PC-3 (cell line): Measurements from ENCODE around the gene FA2H. TPM values are rescaled to one million over a fixed set of nuclear protein-coding genes. Genes with fewer than 3 reads are reported as not detected.

ENCODE experiments used
- ATAC-seq: fragments of 200-7000 bp; cut with Tn5 transposase; 2 replicates; pipeline ENCODE4 v1.9.1; 2020; ENCODE audit warnings: mild to moderate bottlenecking, moderate library complexity
- BruUV-seq: library from RNA; stranded (reverse); fragments of 400-500 nt; replicated peaks from 2 replicates; lab custom pipeline; 2021; lab: Mats Ljungman, UMichigan
- CTCF ChIA-PET: fragments of 300-600 bp; sonication (Branson Sonifier 250); formaldehyde crosslinking; loops from one replicate; lab custom pipeline; 2022; ENCODE audit warnings: antibody characterized with exemption; lab: Charles Lee
- POLR2A ChIA-PET: fragments of 300-600 bp; sonication (Branson Sonifier 250); formaldehyde crosslinking; loops from one replicate; lab custom pipeline; 2022; ENCODE audit warnings: antibody characterized with exemption; ENCODE audit not compliant: unreplicated experiment; lab: Charles Lee
- DNase-seq: peaks from one replicate; pipeline ENCODE4 v3.0.0-alpha.2; 2015
- H2AFZ ChIP-seq: fragments of 300-600 bp; sonication (generic); 2 replicates; pipeline ENCODE4 v1.6.0; 2016; ENCODE audit warnings: antibody characterized with exemption, low read length
- H3F3A ChIP-seq: fragments of 300-600 bp; sonication (generic); one replicate; pipeline ENCODE4 v1.6.0; 2017; ENCODE audit warnings: antibody characterized with exemption, low read length, control low read depth, mild to moderate bottlenecking; ENCODE audit not compliant: unreplicated experiment
- H3K27ac ChIP-seq: fragments of 300-600 bp; sonication (generic); 2 replicates; pipeline ENCODE4 v1.5.1; 2016; ENCODE audit warnings: mild to moderate bottlenecking, low read length
- H3K27me3 ChIP-seq: fragments of 300-600 bp; sonication (generic); 2 replicates; pipeline ENCODE4 v1.6.1; 2016; ENCODE audit warnings: low read length, mixed read lengths
- H3K36me3 ChIP-seq: fragments of 300-600 bp; sonication (generic); 2 replicates; pipeline ENCODE4 v1.6.1; 2016; ENCODE audit warnings: low read depth, mixed run types, low read length, mixed read lengths
- H3K4me1 ChIP-seq: fragments of 300-600 bp; sonication (generic); 2 replicates; pipeline ENCODE4 v1.5.1; 2016; ENCODE audit warnings: low read length; ENCODE audit not compliant: insufficient read depth
- H3K4me2 ChIP-seq: fragments of 300-600 bp; sonication (generic); 2 replicates; pipeline ENCODE4 v1.6.0; 2016; ENCODE audit warnings: low read length
- H3K4me3 ChIP-seq: fragments of 300-600 bp; sonication (generic); 2 replicates; pipeline ENCODE4 v1.5.1; 2016; ENCODE audit warnings: mild to moderate bottlenecking, low read length, mixed read lengths
- H3K79me2 ChIP-seq: fragments of 300-600 bp; sonication (generic); 2 replicates; pipeline ENCODE4 v1.6.1; 2017; ENCODE audit warnings: low read length, mixed read lengths
- H3K9ac ChIP-seq: fragments of 300-600 bp; sonication (generic); 2 replicates; pipeline ENCODE4 v1.6.0; 2016; ENCODE audit warnings: mild to moderate bottlenecking, low read length
- H3K9me2 ChIP-seq: fragments of 300-600 bp; sonication (generic); replicated peaks from 2 replicates; pipeline ENCODE4 v1.6.1; 2016; ENCODE audit warnings: mixed run types, low read length, mixed read lengths
- H3K9me3 ChIP-seq: fragments of 300-600 bp; sonication (generic); 2 replicates; pipeline ENCODE4 v1.6.1; 2016; ENCODE audit warnings: low read length, mixed read lengths
- H4K20me1 ChIP-seq: fragments of 300-600 bp; sonication (generic); 2 replicates; pipeline ENCODE4 v1.6.1; 2016; ENCODE audit warnings: low read length, mixed read lengths
- EZH2 ChIP-seq: fragments of 300-600 bp; sonication (generic); IDR thresholded peaks from one replicate; pipeline ENCODE4 v1.6.1; 2017; ENCODE audit warnings: antibody characterized with exemption, mild to moderate bottlenecking, low read length; ENCODE audit not compliant: unreplicated experiment
- EZH2phosphoT487 ChIP-seq: fragments of 300-600 bp; sonication (generic); IDR thresholded peaks from 2 replicates; pipeline ENCODE4 v1.6.1; 2018; ENCODE audit warnings: mild to moderate bottlenecking, antibody characterized with exemption, low read length, borderline replicate concordance
- intact Hi-C: fragments of 100-400 bp; cut with micrococcal nuclease; formaldehyde crosslinking; loops from 2 replicates; pipeline ENCODE4 v1.9.0; 2023
- total RNA-seq: library from RNA; depleted of rRNA; stranded (reverse); fragments of >200 nt; gene quantifications from 2 replicates; pipeline ENCODE4 v1.2.3, GENCODE V29; 2014
- TF ChIP-seq, protein P1 (sequence below): fragments of 300-600 bp; sonication (generic); conservative IDR thresholded peaks from 2 replicates; pipeline ENCODE4 v1.5.1; 2017; ENCODE audit warnings: antibody characterized with exemption, low read depth, mild to moderate bottlenecking, low read length

FA2H gene
- total RNA-seq, 1 experiment from 2014 or later, result 3.9 TPM

DNA sequence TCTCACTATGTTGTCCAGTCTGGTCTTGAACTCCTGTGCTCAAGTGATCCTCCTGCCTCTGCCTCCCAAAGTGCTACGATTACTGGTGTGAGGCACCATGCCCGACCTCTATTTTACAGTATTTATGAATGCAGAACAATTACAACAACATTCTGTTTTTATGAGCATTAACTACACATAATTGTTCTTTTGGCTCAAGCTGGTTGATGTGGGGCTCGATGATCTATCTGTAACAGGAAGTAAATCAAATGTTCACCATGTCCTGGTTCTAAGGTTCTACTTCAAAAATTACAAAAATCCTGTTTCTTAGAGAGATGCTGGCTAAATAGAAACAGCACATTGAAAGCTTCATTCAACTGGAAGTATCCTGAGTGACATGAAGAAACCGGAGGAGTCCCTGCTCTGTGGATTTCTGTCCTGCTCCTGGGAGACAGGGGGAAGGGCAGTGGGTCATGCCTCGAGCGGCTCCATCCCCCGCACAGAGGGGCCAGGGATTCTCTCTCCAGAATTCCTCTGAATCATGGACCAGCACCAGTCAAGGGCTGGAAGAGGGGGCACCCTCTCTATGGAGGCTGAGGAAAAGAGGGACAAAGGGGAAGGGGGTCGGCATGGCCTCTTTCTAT lies 31.5 kb downstream of the FA2H start:
- Histone ChIP-seq H3K9ac (peak overlapping the region; percentile 78), H3K4me1 (peaks cover 49% of the 10 kb centered on the region), H4K20me1 (no peaks in the 10 kb centered on the region), H3K4me3 (peak overlapping the region; percentile 16; the same call in 1 of the 2 replicates), H3K27ac (peak overlapping the region; percentile 90), H3K79me2 (no peaks in the 10 kb centered on the region), H3K9me3 (no peaks in the 10 kb centered on the region), H2AFZ (no peak overlapping the region), H3K36me3 (no peaks in the 10 kb centered on the region), H3K9me2 (no peaks in the 10 kb centered on the region), H3K4me2 (peak overlapping the region; percentile 66), H3F3A (no peaks in the 10 kb centered on the region), H3K27me3 (no peaks in the 10 kb centered on the region)
- ATAC-seq (no peak; the same call in 1 of the 2 replicates), DNase-seq (peak; percentile 8)
- ChIA-PET POLR2A (no interaction called here), CTCF (no interaction called here)
- BruUV-seq, result TSS peak; percentile 97
- TF ChIP-seq EZH2phosphoT487 (no peak), EZH2 (no peak)
- TF ChIP-seq, protein P1, sequence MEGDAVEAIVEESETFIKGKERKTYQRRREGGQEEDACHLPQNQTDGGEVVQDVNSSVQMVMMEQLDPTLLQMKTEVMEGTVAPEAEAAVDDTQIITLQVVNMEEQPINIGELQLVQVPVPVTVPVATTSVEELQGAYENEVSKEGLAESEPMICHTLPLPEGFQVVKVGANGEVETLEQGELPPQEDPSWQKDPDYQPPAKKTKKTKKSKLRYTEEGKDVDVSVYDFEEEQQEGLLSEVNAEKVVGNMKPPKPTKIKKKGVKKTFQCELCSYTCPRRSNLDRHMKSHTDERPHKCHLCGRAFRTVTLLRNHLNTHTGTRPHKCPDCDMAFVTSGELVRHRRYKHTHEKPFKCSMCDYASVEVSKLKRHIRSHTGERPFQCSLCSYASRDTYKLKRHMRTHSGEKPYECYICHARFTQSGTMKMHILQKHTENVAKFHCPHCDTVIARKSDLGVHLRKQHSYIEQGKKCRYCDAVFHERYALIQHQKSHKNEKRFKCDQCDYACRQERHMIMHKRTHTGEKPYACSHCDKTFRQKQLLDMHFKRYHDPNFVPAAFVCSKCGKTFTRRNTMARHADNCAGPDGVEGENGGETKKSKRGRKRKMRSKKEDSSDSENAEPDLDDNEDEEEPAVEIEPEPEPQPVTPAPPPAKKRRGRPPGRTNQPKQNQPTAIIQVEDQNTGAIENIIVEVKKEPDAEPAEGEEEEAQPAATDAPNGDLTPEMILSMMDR, result no peak
- intact Hi-C loops, result loop anchor here (5.0 kb wide), 1 partner anchor 36 kb away; no protein-coding TSS in a partner anchor

DNA sequence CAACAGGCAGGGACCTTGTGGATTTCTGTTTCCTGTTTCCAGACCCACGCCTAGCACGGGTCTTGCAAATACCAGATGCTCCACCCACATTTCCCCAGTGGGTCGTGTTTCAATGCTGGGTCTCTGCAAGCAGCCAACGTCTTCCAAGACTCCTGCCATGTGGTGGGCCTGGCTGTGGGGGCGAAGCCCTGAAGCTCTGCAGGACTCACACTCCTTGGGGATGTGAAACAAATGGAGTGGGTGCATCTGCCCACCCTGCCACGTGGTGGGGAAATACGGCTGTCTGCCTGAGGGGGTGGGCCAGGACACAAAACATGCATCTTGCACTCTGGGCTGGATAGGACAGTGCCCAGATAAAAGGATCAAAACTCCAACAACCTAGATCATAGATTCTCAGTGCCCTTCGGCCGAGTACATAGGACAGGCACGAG lies 32.6 kb downstream of the FA2H start:
- peaks cover 60% of the 10 kb centered on the region for H3K4me1 ChIP-seq
- no peaks in the 10 kb centered on the region for H4K20me1 ChIP-seq
- POLR2A ChIA-PET, result no interaction called here
- peak overlapping the region; percentile 90 for H3K27ac ChIP-seq
- TF ChIP-seq, protein P1, result no peak
- TF ChIP-seq EZH2 (no peak), EZH2phosphoT487 (no peak)
- no TSS peak for BruUV-seq
- CTCF ChIA-PET, result no interaction called here
- no peak overlapping the region for H2AFZ ChIP-seq
- ATAC-seq (no peak), DNase-seq (no peak)
- H3K9me2 ChIP-seq, result no peaks in the 10 kb centered on the region
- H3K36me3 ChIP-seq, result no peaks in the 10 kb centered on the region
- no peak overlapping the region for H3K4me2 ChIP-seq
- no peaks in the 10 kb centered on the region for H3K79me2 ChIP-seq
- no peaks in the 10 kb centered on the region for H3F3A ChIP-seq
- H3K27me3 ChIP-seq, result no peaks in the 10 kb centered on the region
- peak overlapping the region; percentile 78 for H3K9ac ChIP-seq
- no peaks in the 10 kb centered on the region for H3K9me3 ChIP-seq
- intact Hi-C loops, result loop anchor here (5.0 kb wide), 1 partner anchor 35 kb away; no protein-coding TSS in a partner anchor
- no peak overlapping the region for H3K4me3 ChIP-seq

DNA sequence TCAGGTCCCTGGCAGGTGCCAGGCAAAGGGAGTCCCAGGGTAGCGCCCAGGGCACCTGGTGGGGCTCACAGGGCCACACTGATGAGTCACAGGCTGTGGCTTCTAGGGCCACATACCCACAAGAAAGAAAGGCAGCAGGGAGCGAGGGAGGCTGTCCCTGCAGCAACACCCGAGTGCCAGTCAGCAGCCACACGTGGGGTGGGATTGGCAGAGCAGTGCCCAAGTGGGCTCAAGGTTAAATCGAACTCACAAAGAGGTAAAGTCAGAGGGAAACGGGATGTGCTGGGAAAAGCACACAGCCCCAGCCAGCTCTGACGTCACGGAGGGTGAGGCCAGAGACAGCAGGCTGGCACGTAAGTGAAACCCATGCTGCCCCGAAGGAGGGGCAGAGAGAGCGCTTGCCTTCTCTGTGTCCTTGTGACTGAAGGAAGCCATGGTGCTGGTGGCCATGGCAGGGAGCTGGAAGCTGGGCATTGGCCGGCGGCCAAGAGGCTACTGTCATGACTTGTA lies 33.8 kb downstream of the FA2H start:
- Histone ChIP-seq H3K4me1 (peaks cover 70% of the 10 kb centered on the region), H3K36me3 (no peaks in the 10 kb centered on the region), H3F3A (no peaks in the 10 kb centered on the region), H3K79me2 (no peaks in the 10 kb centered on the region), H3K4me2 (peak overlapping the region; percentile 59), H3K9ac (peak overlapping the region; percentile 82), H3K9me2 (no peaks in the 10 kb centered on the region), H2AFZ (no peak overlapping the region), H3K4me3 (no peak overlapping the region), H3K27ac (peak overlapping the region; percentile 90), H3K27me3 (no peaks in the 10 kb centered on the region), H4K20me1 (no peaks in the 10 kb centered on the region), H3K9me3 (no peaks in the 10 kb centered on the region)
- ChIA-PET CTCF (no interaction called here), POLR2A (no interaction called here)
- no TSS peak for BruUV-seq
- peak; percentile 41 for ATAC-seq
- DNase-seq, result peak; percentile 84
- intact Hi-C loops, result loop anchor here (5.0 kb wide), 1 partner anchor 34 kb away; no protein-coding TSS in a partner anchor
- no peak for TF ChIP-seq EZH2
- TF ChIP-seq, protein P1, result no peak
- 0 out of 2 replicates have a peak, but pooled peaks have one; percentile 65 for TF ChIP-seq EZH2phosphoT487
